RWPE1 (cell line): ENCODE data around the gene PSME1.

Source experiments
- CTCF ChIA-PET: fragments of 350-600 bp; sonication (Branson Sonifier 250); formaldehyde crosslinking; extraction: SDS; loops from one replicate; lab custom pipeline; 2021; lab: Yijun Ruan, JAX
- POLR2A ChIA-PET: fragments of 400-600 bp; formaldehyde crosslinking; extraction: SDS; loops from one replicate; lab custom pipeline; 2020; ENCODE audit warnings: antibody characterized with exemption; ENCODE audit not compliant: low non-redundant PET; lab: Yijun Ruan, JAX
- DNase-seq: peaks from one replicate; pipeline ENCODE4 v3.0.0; 2012; ENCODE audit warnings: low spot score
- H3K27ac ChIP-seq: fragments of 450-650 bp; 2 replicates; pipeline ENCODE4 v1.5.1; 2017
- TF ChIP-seq, protein P1 (sequence below): fragments of 450-650 bp; conservative IDR thresholded peaks from 2 replicates; pipeline ENCODE4 v1.5.1; 2017; ENCODE audit warnings: low read depth, mild to moderate bottlenecking

Gene PSME1

DNA sequence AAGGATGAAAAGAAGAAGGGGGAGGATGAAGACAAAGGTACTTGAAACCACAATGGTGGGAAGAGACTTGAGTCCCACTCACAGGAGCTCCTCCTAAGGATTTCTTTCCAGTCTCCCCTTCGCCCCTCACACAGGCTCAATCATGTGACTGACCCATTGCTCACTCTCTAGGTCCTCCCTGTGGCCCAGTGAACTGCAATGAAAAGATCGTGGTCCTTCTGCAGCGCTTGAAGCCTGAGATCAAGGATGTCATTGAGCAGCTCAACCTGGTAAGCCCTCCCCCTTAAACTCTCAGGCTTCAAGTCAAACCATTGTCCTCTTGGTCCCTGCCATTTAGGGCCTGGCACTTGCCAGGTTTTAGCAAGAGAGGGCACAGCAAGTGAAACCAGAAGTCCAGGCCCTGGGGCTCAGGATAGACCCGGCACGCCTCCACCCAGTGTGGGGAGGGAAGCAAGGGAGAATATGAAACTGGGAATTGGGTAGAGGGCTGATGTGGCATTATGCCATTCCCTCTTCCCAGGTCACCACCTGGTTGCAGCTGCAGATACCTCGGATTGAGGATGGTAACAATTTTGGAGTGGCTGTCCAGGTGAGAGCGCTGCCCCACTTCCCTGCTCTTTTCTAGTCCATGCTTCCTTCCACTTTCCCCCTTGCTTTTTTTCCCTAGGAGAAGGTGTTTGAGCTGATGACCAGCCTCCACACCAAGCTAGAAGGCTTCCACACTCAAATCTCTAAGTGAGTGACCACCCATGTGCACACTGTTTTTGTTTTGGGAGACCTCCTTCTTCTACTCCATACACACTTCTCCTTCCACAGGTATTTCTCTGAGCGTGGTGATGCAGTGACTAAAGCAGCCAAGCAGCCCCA lies 1.8 kb downstream of the PSME1 start:
- ChIA-PET POLR2A (interaction anchor here (0.6 to 2.6 kb wide), 4 partner anchors 9 to 24 kb away, joined by 3 to 12 read pairs (median 4); partner anchors contain the start of genes DCAF11, IRF9, NRL and PSME2), CTCF (interaction anchor here (0.5 to 1.4 kb wide), 6 partner anchors 9 to 36 kb away, joined by 3 to 5 read pairs (median 4); partner anchors contain the start of genes PSME2 and RNF31)
- TF ChIP-seq, protein P1, sequence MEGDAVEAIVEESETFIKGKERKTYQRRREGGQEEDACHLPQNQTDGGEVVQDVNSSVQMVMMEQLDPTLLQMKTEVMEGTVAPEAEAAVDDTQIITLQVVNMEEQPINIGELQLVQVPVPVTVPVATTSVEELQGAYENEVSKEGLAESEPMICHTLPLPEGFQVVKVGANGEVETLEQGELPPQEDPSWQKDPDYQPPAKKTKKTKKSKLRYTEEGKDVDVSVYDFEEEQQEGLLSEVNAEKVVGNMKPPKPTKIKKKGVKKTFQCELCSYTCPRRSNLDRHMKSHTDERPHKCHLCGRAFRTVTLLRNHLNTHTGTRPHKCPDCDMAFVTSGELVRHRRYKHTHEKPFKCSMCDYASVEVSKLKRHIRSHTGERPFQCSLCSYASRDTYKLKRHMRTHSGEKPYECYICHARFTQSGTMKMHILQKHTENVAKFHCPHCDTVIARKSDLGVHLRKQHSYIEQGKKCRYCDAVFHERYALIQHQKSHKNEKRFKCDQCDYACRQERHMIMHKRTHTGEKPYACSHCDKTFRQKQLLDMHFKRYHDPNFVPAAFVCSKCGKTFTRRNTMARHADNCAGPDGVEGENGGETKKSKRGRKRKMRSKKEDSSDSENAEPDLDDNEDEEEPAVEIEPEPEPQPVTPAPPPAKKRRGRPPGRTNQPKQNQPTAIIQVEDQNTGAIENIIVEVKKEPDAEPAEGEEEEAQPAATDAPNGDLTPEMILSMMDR: no peak
- H3K27ac ChIP-seq: peak overlapping the region; percentile 96
- DNase-seq: no peak

DNA sequence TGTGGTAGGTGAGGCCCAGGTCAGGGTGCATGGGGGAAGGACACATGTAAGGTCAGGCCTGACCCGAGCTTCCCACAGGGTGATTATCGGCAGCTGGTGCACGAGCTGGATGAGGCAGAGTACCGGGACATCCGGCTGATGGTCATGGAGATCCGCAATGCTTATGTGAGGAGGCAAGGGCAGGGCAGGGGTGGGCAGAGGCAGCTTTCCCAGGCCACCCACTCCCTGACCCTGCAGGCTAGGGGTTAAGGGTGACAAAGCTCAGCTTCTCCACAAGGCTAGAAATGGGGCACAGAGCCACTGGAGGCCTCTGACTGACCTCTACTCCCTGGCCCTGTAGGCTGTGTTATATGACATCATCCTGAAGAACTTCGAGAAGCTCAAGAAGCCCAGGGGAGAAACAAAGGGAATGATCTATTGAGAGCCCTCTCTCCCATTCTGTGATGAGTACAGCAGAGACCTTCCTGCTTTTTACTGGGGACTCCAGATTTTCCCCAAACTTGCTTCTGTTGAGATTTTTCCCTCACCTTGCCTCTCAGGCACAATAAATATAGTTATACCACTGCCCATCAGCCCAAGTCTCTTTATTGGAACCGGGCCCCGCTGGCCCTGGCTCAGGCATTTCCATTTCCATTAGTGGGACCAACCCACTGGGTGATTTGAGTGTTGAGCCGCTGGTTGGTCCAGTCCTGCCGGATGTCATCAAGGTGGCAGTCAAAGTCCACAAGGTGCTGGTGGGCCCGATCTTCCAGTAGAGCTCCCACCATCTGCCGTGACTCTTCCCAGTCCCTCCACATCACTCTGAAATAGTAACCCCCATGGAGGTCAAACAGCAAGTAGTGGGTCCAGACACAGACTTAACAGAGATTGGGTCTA lies 2.6 kb downstream of the PSME1 start:
- POLR2A ChIA-PET: interaction anchor here (0.8 to 1.3 kb wide), 2 partner anchors 8 to 23 kb away, joined by 3 to 4 read pairs; partner anchors contain the start of genes IRF9, PSME2 and RNF31
- CTCF ChIA-PET: interaction anchor here (0.5 to 1.4 kb wide), 5 partner anchors 11 to 1217 kb away, joined by 3 to 4 read pairs (median 4); no protein-coding TSS in a partner anchor
- no peak for DNase-seq
- peak overlapping the region; percentile 96 for H3K27ac ChIP-seq
- TF ChIP-seq, protein P1: no peak

DNA sequence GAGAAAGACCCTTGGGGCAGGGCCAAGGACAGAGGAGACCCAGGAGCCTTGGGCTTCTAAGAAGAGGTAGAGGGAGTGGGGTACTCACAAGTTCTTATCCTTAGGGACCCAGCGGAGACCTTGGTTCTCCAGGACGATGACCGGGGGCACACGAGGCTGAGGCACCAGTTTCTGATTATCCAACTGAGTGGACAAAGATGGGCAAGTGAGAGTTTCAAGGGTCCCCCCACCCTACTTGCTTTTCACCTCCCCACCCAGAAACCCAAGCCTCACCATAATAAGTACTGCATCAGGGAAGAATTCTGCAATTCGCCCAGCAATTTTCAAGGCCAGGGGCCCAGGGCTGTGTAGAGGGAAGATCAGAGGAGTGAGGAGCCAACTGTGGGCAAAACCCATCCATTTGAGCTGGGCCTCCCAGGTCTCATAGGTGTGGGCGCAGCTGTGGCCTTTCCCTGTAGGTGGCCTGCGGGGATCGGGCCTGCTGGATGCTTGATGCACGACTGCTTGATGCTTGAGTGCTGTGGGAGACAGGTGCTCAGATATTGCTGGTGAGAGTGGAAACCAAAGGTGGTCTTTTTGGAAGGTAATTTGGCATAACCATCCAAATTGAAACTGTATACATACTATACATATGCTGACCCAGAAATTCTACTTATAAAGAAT lies 3.4 kb downstream of the PSME1 start:
- CTCF ChIA-PET: interaction anchor here (0.5 kb wide), 1 partner anchor 1218 kb away, joined by 4 read pairs; no protein-coding TSS in a partner anchor
- peak overlapping the region; percentile 96 for H3K27ac ChIP-seq
- TF ChIP-seq, protein P1: no peak
- POLR2A ChIA-PET: no interaction called here
- no peak for DNase-seq

DNA sequence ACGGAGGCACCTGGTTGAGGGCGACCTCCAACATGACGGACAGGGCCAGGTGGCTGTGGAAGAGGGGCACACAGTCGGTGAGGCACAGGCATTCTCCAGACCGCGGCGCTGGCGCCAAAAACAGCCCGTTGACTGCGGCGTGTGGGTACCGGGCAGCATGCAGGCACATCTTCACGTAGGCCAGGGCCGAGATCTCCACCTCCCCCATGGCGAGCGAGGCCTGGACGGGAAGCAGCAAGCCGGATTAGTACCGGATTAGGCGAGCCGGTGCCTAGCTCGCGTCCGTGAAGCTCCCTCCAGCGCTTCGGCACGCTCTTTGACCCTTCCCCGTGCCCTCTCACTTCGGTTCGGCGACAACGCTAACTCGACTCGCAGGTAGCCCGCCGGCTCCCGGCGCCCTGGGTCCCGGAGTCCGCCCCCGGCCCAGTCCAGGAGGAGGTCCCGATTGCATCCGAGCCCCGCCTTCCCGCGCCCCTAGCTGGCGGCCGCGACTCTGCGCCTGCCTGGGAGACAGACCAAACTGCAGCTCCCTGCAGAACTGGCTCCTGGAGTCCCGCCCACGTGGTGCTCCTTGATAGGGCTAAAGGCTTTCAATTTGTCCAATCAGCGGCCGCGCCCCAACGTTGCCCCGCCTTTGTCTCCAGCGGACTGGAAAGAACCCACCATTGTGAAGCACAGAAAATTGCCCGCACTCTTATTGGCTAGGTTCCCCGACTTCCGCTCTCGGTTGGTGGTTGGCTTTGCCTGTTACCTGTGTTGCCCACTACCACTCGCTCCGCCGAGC lies 5.3 kb downstream of the PSME1 start, which contains the start of gene EMC9:
Gene EMC9 (minus strand): TSS at position 495 of the 784 bp plus-strand sequence. CDS start 287 bp downstream, at position 208.
- peak within 1 kb of the TSS; percentile 96 for H3K27ac ChIP-seq
- peak; percentile 98 for DNase-seq
- POLR2A ChIA-PET: interaction anchor here (0.5 to 1.2 kb wide), 6 partner anchors 11 to 589 kb away, joined by 3 to 7 read pairs (median 4); partner anchors contain the start of genes PCK2, TINF2 and ZFHX2
- CTCF ChIA-PET: interaction anchor here (0.6 kb wide), 2 partner anchors 14 to 185 kb away, joined by 3 read pairs; no protein-coding TSS in a partner anchor
- TF ChIP-seq, protein P1: no peak

DNA sequence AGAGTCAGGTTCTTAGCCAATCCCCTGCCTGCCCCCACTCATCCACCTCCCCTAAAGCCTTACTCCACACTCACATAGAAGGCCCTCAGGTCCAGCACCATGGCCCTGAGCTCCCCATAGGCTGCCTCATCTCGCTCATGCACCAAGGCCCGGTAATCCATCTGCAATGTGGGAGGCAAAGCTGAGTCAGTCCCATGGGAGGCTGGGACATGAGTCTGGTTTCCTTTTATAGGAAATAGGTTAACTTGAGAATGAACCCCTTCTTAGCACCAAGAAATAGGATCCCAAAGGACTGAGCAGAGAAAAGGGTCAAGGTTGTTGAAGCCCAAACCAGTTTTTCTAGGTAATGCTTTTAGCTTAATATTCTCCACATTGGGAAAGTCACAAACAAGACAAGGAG lies 7.5 kb downstream of the PSME1 start:
- peak overlapping the region; percentile 39; the same call in 1 of the 2 replicates for H3K27ac ChIP-seq
- TF ChIP-seq, protein P1: no peak
- POLR2A ChIA-PET: no interaction called here
- CTCF ChIA-PET: interaction anchor here (0.6 kb wide), 2 partner anchors 17 to 35 kb away, joined by 3 read pairs; no protein-coding TSS in a partner anchor
- no peak for DNase-seq
